Measurements from ENCODE around the gene CDC42BPG.
"Not testable (repeated sequence)": the region's sequence is repeated elsewhere in the genome, so short reads cannot be mapped to it uniquely, and the experiment has no call there.

The CDC42BPG gene

DNA sequence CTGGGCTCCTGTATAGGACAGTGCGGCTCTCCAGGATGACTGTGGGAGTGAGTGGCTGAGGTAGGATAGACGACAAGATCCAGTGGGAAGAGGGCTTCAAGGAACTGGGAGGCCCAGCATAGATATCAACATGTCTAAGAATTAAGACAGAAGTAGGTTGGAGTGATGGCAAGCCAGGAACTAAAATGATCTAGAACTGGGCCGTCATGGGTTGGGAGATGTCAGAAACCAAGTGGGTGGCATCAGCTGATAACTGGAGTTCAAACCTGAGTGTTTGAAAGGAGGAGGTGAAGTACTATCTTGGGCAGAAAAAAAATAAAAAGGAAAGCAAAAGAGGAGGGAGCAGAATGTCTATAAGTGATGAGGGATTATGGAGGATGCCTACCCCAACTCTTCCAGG, 27.0 kb downstream of the CDC42BPG start:
- TF ChIP-seq, protein P1, sequence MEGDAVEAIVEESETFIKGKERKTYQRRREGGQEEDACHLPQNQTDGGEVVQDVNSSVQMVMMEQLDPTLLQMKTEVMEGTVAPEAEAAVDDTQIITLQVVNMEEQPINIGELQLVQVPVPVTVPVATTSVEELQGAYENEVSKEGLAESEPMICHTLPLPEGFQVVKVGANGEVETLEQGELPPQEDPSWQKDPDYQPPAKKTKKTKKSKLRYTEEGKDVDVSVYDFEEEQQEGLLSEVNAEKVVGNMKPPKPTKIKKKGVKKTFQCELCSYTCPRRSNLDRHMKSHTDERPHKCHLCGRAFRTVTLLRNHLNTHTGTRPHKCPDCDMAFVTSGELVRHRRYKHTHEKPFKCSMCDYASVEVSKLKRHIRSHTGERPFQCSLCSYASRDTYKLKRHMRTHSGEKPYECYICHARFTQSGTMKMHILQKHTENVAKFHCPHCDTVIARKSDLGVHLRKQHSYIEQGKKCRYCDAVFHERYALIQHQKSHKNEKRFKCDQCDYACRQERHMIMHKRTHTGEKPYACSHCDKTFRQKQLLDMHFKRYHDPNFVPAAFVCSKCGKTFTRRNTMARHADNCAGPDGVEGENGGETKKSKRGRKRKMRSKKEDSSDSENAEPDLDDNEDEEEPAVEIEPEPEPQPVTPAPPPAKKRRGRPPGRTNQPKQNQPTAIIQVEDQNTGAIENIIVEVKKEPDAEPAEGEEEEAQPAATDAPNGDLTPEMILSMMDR (conservative IDR thresholded peaks at IDR 0.05; ENCODE audit: low read depth, low read length), result no peak

DNA sequence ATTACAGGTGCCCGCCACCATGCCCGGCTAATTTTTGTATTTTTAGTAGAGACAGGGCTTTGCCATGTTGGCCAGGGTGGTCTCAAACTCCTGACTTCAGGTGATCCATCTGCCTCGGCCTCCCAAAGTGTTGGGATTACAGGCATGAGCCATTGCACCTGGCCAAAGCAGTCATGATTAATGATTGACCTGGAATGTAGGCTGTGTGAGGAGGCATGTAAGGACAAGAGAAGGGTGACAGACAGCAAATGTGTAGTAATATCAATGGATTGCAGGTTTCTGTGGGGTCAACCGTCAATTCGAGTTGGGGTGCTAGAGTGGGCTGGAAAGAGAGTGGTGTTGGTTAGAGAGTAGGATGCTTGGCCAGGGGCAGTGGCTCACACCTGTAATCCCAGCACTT, 29.0 kb downstream of the CDC42BPG start:
- DNase-seq (ENCODE audit: low read depth); H3K4me3 ChIP-seq (ENCODE audit: low read depth, low read length): not testable (repeated sequence)

More for the DNA sequence above, 27.0 kb downstream of the CDC42BPG start:
- DNase-seq (ENCODE audit: low read depth), result no peak
- no peak overlapping the region for H3K4me3 ChIP-seq (ENCODE audit: low read depth, low read length)

- no peak overlapping the region for H3K4me3 ChIP-seq (ENCODE audit: low read depth, low read length)
- TF ChIP-seq, protein P1 (conservative IDR thresholded peaks at IDR 0.05; ENCODE audit: low read depth, low read length), result no peak
- no peak for DNase-seq (ENCODE audit: low read depth)
Observed at GRCh38 chr11:64814712-64815187, 29.7 kb downstream of the CDC42BPG start.

DNA sequence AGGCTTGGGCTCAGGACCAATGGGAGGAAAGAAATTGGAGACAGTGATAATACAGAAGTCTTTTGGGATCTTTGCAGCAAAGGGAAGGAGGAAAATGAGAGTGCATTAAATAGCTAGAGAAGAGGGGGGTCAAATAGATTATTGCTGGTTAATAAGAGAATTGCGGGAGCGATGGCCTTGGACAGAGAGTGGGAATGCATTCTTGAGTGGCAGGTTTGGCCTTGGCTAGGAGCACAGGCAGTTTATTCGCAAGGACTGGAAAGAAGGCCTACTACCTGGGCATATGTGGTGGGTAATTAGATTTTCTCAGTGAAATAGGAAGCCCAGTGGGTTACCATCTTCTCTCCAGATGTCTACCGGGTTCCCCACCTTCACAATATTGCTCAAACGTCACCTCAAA, 30.6 kb downstream of the CDC42BPG start:
- H3K4me3 ChIP-seq (ENCODE audit: low read depth, low read length), result no peak overlapping the region
- no peak for DNase-seq (ENCODE audit: low read depth)
- TF ChIP-seq, protein P1 (conservative IDR thresholded peaks at IDR 0.05; ENCODE audit: low read depth, low read length), result no peak

DNA sequence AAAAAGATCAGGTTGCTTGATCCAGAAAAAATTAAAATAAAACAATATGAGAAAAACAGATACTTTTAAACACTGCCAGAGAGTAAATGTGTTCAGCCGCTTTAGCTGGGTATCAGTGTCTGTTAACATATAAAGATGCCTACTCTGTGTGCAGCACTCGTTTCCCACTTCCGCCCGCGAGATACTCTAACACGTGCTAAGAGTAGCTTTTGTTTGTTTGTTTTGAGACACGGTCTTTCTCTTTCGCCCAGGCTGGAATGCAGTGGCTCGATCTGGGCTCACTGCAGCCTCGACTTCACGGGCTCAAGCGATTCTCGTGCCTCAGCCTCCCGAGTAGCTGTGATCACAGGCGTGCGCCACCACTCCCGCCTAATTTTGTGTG, 33.6 kb downstream of the CDC42BPG start:
- TF ChIP-seq, protein P1 (conservative IDR thresholded peaks at IDR 0.05; ENCODE audit: low read depth, low read length), result no peak
- H3K4me3 ChIP-seq (ENCODE audit: low read depth, low read length), result peak overlapping the region; percentile 85
- no peak for DNase-seq (ENCODE audit: low read depth)

- TF ChIP-seq, protein P1 (conservative IDR thresholded peaks at IDR 0.05; ENCODE audit: low read depth, low read length), result no peak
- DNase-seq (ENCODE audit: low read depth), result peak; percentile 97
Observed at GRCh38 chr11:64810271-64810890, 34.1 kb downstream of the CDC42BPG start, which contains the start of gene MEN1. Gene MEN1, minus strand, starts transcription at chr11:64810551. Its CDS starts 442 bp downstream, at chr11:64810109.

GRCh38 chr11:64809781-64810241, 34.6 kb downstream of the CDC42BPG start:
- TF ChIP-seq, protein P1 (conservative IDR thresholded peaks at IDR 0.05; ENCODE audit: low read depth, low read length), result no peak
- DNase-seq (ENCODE audit: low read depth), result peak; percentile 18

More at GRCh38 chr11:64810271-64810890, 34.1 kb downstream of the CDC42BPG start, which contains the start of gene MEN1:
- H3K4me3 ChIP-seq (ENCODE audit: low read depth, low read length), result peak within 1 kb of the TSS; percentile 85

More at GRCh38 chr11:64809781-64810241, 34.6 kb downstream of the CDC42BPG start:
- H3K4me3 ChIP-seq (ENCODE audit: low read depth, low read length), result peak overlapping the region; percentile 85

Measured in choroid plexus epithelial cell (primary cell).